Measurements from ENCODE around the gene ZNF536.

ZNF536 gene

GRCh38 chr19:30555075-30555790 is 183.0 kb downstream of the ZNF536 start:
- no peak for TF ChIP-seq CTCF (IDR thresholded peaks at IDR 0.05; ENCODE audit: borderline replicate concordance, control extremely low read depth, extremely low read depth, insufficient read depth, missing control alignments)
- in situ Hi-C loops (cut with MboI; ENCODE audit: low sequenced_read_pairs, unreplicated experiment): no loop called here
- no peak for DNase-seq (ENCODE audit: low spot score)

DNA sequence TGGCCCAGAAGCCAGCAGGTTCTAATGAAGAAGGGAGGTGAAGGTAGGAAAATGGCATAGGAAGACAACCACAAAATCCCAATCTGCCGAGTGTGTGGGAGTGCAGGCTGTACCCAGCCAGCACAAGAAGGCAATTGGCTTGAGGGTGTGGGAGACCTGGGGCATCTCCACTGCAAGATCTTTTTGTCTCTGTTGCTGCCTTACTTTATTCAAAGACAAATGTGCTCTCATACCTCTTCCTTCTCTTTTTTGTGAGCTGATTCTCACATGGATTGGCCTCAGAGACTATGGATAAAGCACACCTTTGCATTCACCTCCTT is 183.6 kb downstream of the ZNF536 start:
- no peak for DNase-seq (ENCODE audit: low spot score)
- no peak for TF ChIP-seq CTCF (IDR thresholded peaks at IDR 0.05; ENCODE audit: borderline replicate concordance, control extremely low read depth, extremely low read depth, insufficient read depth, missing control alignments)
- in situ Hi-C loops (cut with MboI; ENCODE audit: low sequenced_read_pairs, unreplicated experiment): no loop called here

GRCh38 chr19:30556230-30556711 is 184.1 kb downstream of the ZNF536 start:
- in situ Hi-C loops (cut with MboI; ENCODE audit: low sequenced_read_pairs, unreplicated experiment): no loop called here
- no peak for TF ChIP-seq CTCF (IDR thresholded peaks at IDR 0.05; ENCODE audit: borderline replicate concordance, control extremely low read depth, extremely low read depth, insufficient read depth, missing control alignments)
- DNase-seq (ENCODE audit: low spot score): no peak

DNA sequence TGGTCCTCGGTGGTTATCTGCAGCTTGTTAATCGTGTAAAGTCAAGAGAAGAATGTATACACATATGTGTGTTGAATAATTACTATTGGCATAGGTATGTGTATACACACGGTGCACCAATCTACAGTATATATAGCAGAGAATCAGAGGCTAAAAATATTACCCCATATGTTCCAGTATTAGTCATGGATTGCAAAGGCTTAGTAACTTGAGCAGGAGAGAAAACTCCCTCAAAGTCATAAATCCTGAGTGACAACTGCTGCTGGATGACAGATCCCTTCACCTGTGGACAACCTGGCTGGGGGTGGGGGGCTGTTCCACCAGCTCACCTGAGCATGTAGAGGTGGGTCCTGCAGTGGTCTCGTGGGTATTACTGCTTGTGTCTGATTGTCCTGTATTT is 185.0 kb downstream of the ZNF536 start:
- no peak for TF ChIP-seq CTCF (IDR thresholded peaks at IDR 0.05; ENCODE audit: borderline replicate concordance, control extremely low read depth, extremely low read depth, insufficient read depth, missing control alignments)

GRCh38 chr19:30557927-30558557 is 185.9 kb downstream of the ZNF536 start:
- in situ Hi-C loops (cut with MboI; ENCODE audit: low sequenced_read_pairs, unreplicated experiment): no loop called here
- no peak for DNase-seq (ENCODE audit: low spot score)
- TF ChIP-seq CTCF (IDR thresholded peaks at IDR 0.05; ENCODE audit: borderline replicate concordance, control extremely low read depth, extremely low read depth, insufficient read depth, missing control alignments): no peak

More for the DNA sequence above, 185.0 kb downstream of the ZNF536 start:
- in situ Hi-C loops (cut with MboI; ENCODE audit: low sequenced_read_pairs, unreplicated experiment): no loop called here
- no peak for DNase-seq (ENCODE audit: low spot score)

DNA sequence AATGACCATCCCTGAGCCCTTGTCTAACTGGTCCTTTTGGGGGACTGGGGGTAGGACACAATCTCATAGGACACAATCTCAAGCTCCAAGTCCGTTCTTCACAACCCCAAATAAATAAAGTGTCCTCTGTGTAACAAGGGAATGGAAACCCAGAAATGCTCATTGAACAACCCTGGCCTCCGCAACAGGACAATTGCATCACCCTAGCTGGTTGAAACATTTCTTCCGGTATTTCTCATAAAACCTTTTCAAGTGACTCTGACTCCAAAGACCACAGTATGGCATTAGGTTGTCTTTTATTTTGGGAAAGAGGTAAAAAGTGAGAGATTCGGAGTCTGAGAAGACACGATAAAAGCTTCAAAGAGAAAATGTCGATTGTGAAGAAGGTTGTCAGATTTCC is 186.6 kb downstream of the ZNF536 start:
- in situ Hi-C loops (cut with MboI; ENCODE audit: low sequenced_read_pairs, unreplicated experiment): no loop called here
- DNase-seq (ENCODE audit: low spot score): no peak
- no peak for TF ChIP-seq CTCF (IDR thresholded peaks at IDR 0.05; ENCODE audit: borderline replicate concordance, control extremely low read depth, extremely low read depth, insufficient read depth, missing control alignments)
